Activated T-cell treated with anti-CD3 and anti-CD28 coated beads, Interleukin-2, amount 50 U/mL, for 1 hour (primary cell): ENCODE measurements around the gene NUP210.
"Not testable (repeated sequence)": the region's sequence is repeated elsewhere in the genome, so short reads cannot be mapped to it uniquely, and the experiment has no call there.

Source experiments
- DNase-seq: peaks from one replicate; pipeline ENCODE4 v3.0.0-alpha.2; 2020

Gene NUP210

GRCh38 chr3:13405614-13406013, 14.5 kb downstream of the NUP210 start:
- no peak for DNase-seq

GRCh38 chr3:13404626-13405452, 15.3 kb downstream of the NUP210 start:
- DNase-seq: no peak

- no peak for DNase-seq
These were observed 16.3 kb downstream of the NUP210 start for GRCh38 chr3:13403847-13404246.

- DNase-seq: no peak
These were observed 16.8 kb downstream of the NUP210 start for GRCh38 chr3:13403213-13403819.

GRCh38 chr3:13401149-13401548, 19.0 kb downstream of the NUP210 start:
- DNase-seq: no peak

GRCh38 chr3:13400114-13400673, 19.9 kb downstream of the NUP210 start:
- no peak for DNase-seq

GRCh38 chr3:13399603-13400002, 20.5 kb downstream of the NUP210 start:
- no peak for DNase-seq

GRCh38 chr3:13397316-13397715, 22.8 kb downstream of the NUP210 start:
- DNase-seq: no peak

- DNase-seq: no peak
These were observed 25.8 kb downstream of the NUP210 start for GRCh38 chr3:13394363-13394762.

GRCh38 chr3:13393427-13394360, 26.4 kb downstream of the NUP210 start:
- DNase-seq: no peak

- DNase-seq: peak; percentile 39
These were observed 28.8 kb downstream of the NUP210 start for GRCh38 chr3:13391308-13391707.

- DNase-seq: no peak
These were observed 30.7 kb downstream of the NUP210 start for GRCh38 chr3:13389378-13389777.

GRCh38 chr3:13388816-13389215, 31.3 kb downstream of the NUP210 start:
- DNase-seq: no peak

GRCh38 chr3:13385373-13385965, 34.7 kb downstream of the NUP210 start:
- no peak for DNase-seq

GRCh38 chr3:13380971-13381370, 39.2 kb downstream of the NUP210 start:
- DNase-seq: no peak

- no peak for DNase-seq
These were observed 40.8 kb downstream of the NUP210 start for GRCh38 chr3:13379201-13379830.

GRCh38 chr3:13378155-13378554, 42.0 kb downstream of the NUP210 start:
- no peak for DNase-seq

GRCh38 chr3:13377741-13378140, 42.4 kb downstream of the NUP210 start:
- DNase-seq: not testable (repeated sequence)

GRCh38 chr3:13377021-13377420, 43.1 kb downstream of the NUP210 start:
- DNase-seq: no peak

GRCh38 chr3:13376091-13376490, 44.0 kb downstream of the NUP210 start:
- DNase-seq: no peak

GRCh38 chr3:13375464-13375863, 44.7 kb downstream of the NUP210 start:
- no peak for DNase-seq

- DNase-seq: no peak
These were observed 46.0 kb downstream of the NUP210 start for GRCh38 chr3:13373975-13374586.
